Fibroblast of skin of abdomen (primary cell): ENCODE measurements around the gene HMX3. TPM values are rescaled to one million over a fixed set of nuclear protein-coding genes. Genes with fewer than 3 reads are reported as not detected.

Experiments used
- DNase-seq: peaks from one replicate; pipeline ENCODE4 v3.0.0-alpha.2; 2013
- polyA plus RNA-seq, 2 experiments: library from polyadenylated mRNA; unstranded; fragments of 120-200 nt; gene quantifications; one replicate each; pipeline ENCODE4 v1.2.1, GENCODE V29; 2013; ENCODE audit not compliant: insufficient read length in 2 of 2

The HMX3 gene
- not detected for polyA plus RNA-seq (2013, experiment 1 of 2; ENCODE audit: insufficient read length)
- polyA plus RNA-seq (2013, experiment 2 of 2; ENCODE audit: insufficient read length): not detected

- DNase-seq: peak; percentile 35
These were observed at the start of gene HMX3 for GRCh38 chr10:123135415-123136141. Gene HMX3 (plus strand): TSS chr10:123135970. CDS start chr10:123136051, 81 bp downstream.

- DNase-seq: no peak
These were observed 49.5 kb upstream of the HMX3 start for GRCh38 chr10:123086281-123086680.

- DNase-seq: no peak
These were observed 48.4 kb upstream of the HMX3 start for GRCh38 chr10:123087348-123087747.

GRCh38 chr10:123087786-123088185 is 48.0 kb upstream of the HMX3 start:
- DNase-seq: no peak

GRCh38 chr10:123092635-123093414 is 42.9 kb upstream of the HMX3 start:
- no peak for DNase-seq

- DNase-seq: no peak
These were observed 42.3 kb upstream of the HMX3 start for GRCh38 chr10:123093489-123093888.

GRCh38 chr10:123096452-123096851 is 39.3 kb upstream of the HMX3 start:
- DNase-seq: no peak

- DNase-seq: no peak
These were observed 38.7 kb upstream of the HMX3 start for GRCh38 chr10:123097039-123097438.

- no peak for DNase-seq
These were observed 35.6 kb upstream of the HMX3 start for GRCh38 chr10:123100030-123100762.

GRCh38 chr10:123101872-123102271 is 33.9 kb upstream of the HMX3 start:
- no peak for DNase-seq

GRCh38 chr10:123102673-123103072 is 33.1 kb upstream of the HMX3 start:
- no peak for DNase-seq

- DNase-seq: no peak
These were observed 31.8 kb upstream of the HMX3 start for GRCh38 chr10:123103944-123104343.

GRCh38 chr10:123109466-123109865 is 26.3 kb upstream of the HMX3 start:
- DNase-seq: no peak

- no peak for DNase-seq
These were observed 17.9 kb upstream of the HMX3 start for GRCh38 chr10:123117644-123118417.

GRCh38 chr10:123119081-123119480 is 16.7 kb upstream of the HMX3 start:
- no peak for DNase-seq

- no peak for DNase-seq
These were observed 9.5 kb upstream of the HMX3 start for GRCh38 chr10:123126246-123126645.

- no peak for DNase-seq
These were observed 6.0 kb upstream of the HMX3 start for GRCh38 chr10:123129618-123130271.

GRCh38 chr10:123132576-123133477 is 2.9 kb upstream of the HMX3 start:
- peak; percentile 71 for DNase-seq

GRCh38 chr10:123133541-123134342 is 2.0 kb upstream of the HMX3 start:
- no peak for DNase-seq
